ENCODE results near the gene TRIM16.
"Not testable (repeated sequence)": the region's sequence is repeated elsewhere in the genome, so short reads cannot be mapped to it uniquely, and the experiment has no call there.

The TRIM16 gene

GRCh38 chr17:15658296-15658695 lies 25.8 kb downstream of the TRIM16 start:
- no peak for DNase-seq

GRCh38 chr17:15657868-15658267 lies 26.2 kb downstream of the TRIM16 start:
- DNase-seq = no peak

GRCh38 chr17:15654886-15655561 lies 29.1 kb downstream of the TRIM16 start:
- peak; percentile 63 for DNase-seq

- DNase-seq = not testable (repeated sequence)
Observed at GRCh38 chr17:15654401-15654800, 29.7 kb downstream of the TRIM16 start.

- DNase-seq = no peak
Observed at GRCh38 chr17:15652960-15653359, 31.2 kb downstream of the TRIM16 start.

- DNase-seq = peak; percentile 100
Observed at GRCh38 chr17:15651583-15652110, 32.5 kb downstream of the TRIM16 start.

GRCh38 chr17:15650741-15651582 lies 33.1 kb downstream of the TRIM16 start:
- no peak for DNase-seq

GRCh38 chr17:15649861-15650421 lies 34.2 kb downstream of the TRIM16 start:
- peak; percentile 56 for DNase-seq

GRCh38 chr17:15648386-15648785 lies 35.7 kb downstream of the TRIM16 start:
- DNase-seq = no peak

- DNase-seq = peak; percentile 46
Observed at GRCh38 chr17:15645942-15646312, 38.2 kb downstream of the TRIM16 start.

GRCh38 chr17:15645099-15645941 lies 38.8 kb downstream of the TRIM16 start:
- DNase-seq = peak; percentile 81

GRCh38 chr17:15642505-15643251 lies 41.4 kb downstream of the TRIM16 start:
- DNase-seq = not testable (repeated sequence)

GRCh38 chr17:15642014-15642413 lies 42.1 kb downstream of the TRIM16 start:
- DNase-seq = not testable (repeated sequence)

- DNase-seq = not testable (repeated sequence)
Observed at GRCh38 chr17:15630930-15631453, 53.1 kb downstream of the TRIM16 start.

GRCh38 chr17:15629991-15630390 lies 54.1 kb downstream of the TRIM16 start:
- not testable (repeated sequence) for DNase-seq

GRCh38 chr17:15623661-15624209 lies 60.4 kb downstream of the TRIM16 start:
- peak; percentile 62 for DNase-seq

- not testable (repeated sequence) for DNase-seq
Observed at GRCh38 chr17:15623255-15623654, 60.9 kb downstream of the TRIM16 start.

- not testable (repeated sequence) for DNase-seq
Observed at GRCh38 chr17:15622124-15622523, 62.0 kb downstream of the TRIM16 start.

GRCh38 chr17:15619331-15620058 lies 64.6 kb downstream of the TRIM16 start, which contains the start of gene FBXW10B:
TSS of gene FBXW10B (minus strand) at chr17:15619704. CDS start at chr17:15619512, 192 bp downstream.
- not testable (repeated sequence) for DNase-seq

- not testable (repeated sequence) for DNase-seq
Observed at GRCh38 chr17:15616828-15617227, 67.3 kb downstream of the TRIM16 start.

Measured in fibroblast of skin of back (primary cell).